Stromal cell of bone marrow (primary cell): ENCODE measurements around the gene AUTS2.

Experiments used
- DNase-seq: peaks from one replicate; pipeline ENCODE4 v3.0.0-alpha.2; 2012; ENCODE audit warnings: low read depth

The AUTS2 gene

GRCh38 chr7:69893906-69894305 is 295.6 kb downstream of the AUTS2 start:
- peak; percentile 22 for DNase-seq

- no peak for DNase-seq
Measured at GRCh38 chr7:69895446-69895845, 297.2 kb downstream of the AUTS2 start.

- DNase-seq = no peak
Measured at GRCh38 chr7:69896121-69896520, 297.8 kb downstream of the AUTS2 start.

GRCh38 chr7:69898189-69898588 is 299.9 kb downstream of the AUTS2 start:
- no peak for DNase-seq

GRCh38 chr7:69903410-69903809 is 305.1 kb downstream of the AUTS2 start:
- DNase-seq = peak; percentile 18

GRCh38 chr7:69906283-69906995 is 308.2 kb downstream of the AUTS2 start:
- no peak for DNase-seq

GRCh38 chr7:69907720-69908119 is 309.4 kb downstream of the AUTS2 start:
- DNase-seq = no peak

- DNase-seq = no peak
Measured at GRCh38 chr7:69908454-69908853, 310.2 kb downstream of the AUTS2 start.

GRCh38 chr7:69910150-69910549 is 311.9 kb downstream of the AUTS2 start:
- DNase-seq = no peak

- no peak for DNase-seq
Measured at GRCh38 chr7:69911337-69911736, 313.1 kb downstream of the AUTS2 start.

GRCh38 chr7:69912141-69912540 is 313.9 kb downstream of the AUTS2 start:
- DNase-seq = no peak

- no peak for DNase-seq
Measured at GRCh38 chr7:69912846-69913245, 314.6 kb downstream of the AUTS2 start.

GRCh38 chr7:69919426-69920111 is 321.3 kb downstream of the AUTS2 start:
- no peak for DNase-seq

- DNase-seq = no peak
Measured at GRCh38 chr7:69920797-69921196, 322.5 kb downstream of the AUTS2 start.

- DNase-seq = no peak
Measured at GRCh38 chr7:69922026-69922803, 323.9 kb downstream of the AUTS2 start.

GRCh38 chr7:69927461-69927860 is 329.2 kb downstream of the AUTS2 start:
- no peak for DNase-seq

- no peak for DNase-seq
Measured at GRCh38 chr7:69928621-69929020, 330.3 kb downstream of the AUTS2 start.

- DNase-seq = no peak
Measured at GRCh38 chr7:69929622-69930021, 331.3 kb downstream of the AUTS2 start.

- peak; percentile 22 for DNase-seq
Measured at GRCh38 chr7:69932034-69932628, 333.9 kb downstream of the AUTS2 start.

GRCh38 chr7:69934144-69934903 is 336.0 kb downstream of the AUTS2 start:
- no peak for DNase-seq

GRCh38 chr7:69935107-69935506 is 336.8 kb downstream of the AUTS2 start:
- no peak for DNase-seq

- no peak for DNase-seq
Measured at GRCh38 chr7:69937097-69937496, 338.8 kb downstream of the AUTS2 start.
